HG03066 (cell line): ENCODE measurements around the gene RPL27.

ENCODE experiments used
- ATAC-seq: cut with Tn5 transposase; IDR thresholded peaks from one replicate; pipeline ENCODE4 v1.9.1; 2021; ENCODE audit warnings: low read depth; ENCODE audit not compliant: unreplicated experiment

Gene RPL27

GRCh38 chr17:43043307-43043706 lies 45.1 kb downstream of the RPL27 start:
- ATAC-seq = no peak

- no peak for ATAC-seq
Observed at GRCh38 chr17:43044024-43044423, 45.8 kb downstream of the RPL27 start.

GRCh38 chr17:43051969-43052368 lies 53.8 kb downstream of the RPL27 start:
- no peak for ATAC-seq
